HK-2 (cell line): ENCODE data around the gene TAF15.
A peak's percentile ranks its signal among the peaks of the same experiment; 100 is the strongest.

ENCODE experiments used
- DNase-seq: peaks from one replicate; pipeline ENCODE4 v3.0.0-alpha.2; 2018; ENCODE audit not compliant: unreplicated experiment

The TAF15 gene

GRCh38 chr17:35872196-35872980 is 63.1 kb downstream of the TAF15 start:
- DNase-seq, result no peak

GRCh38 chr17:35875072-35875799 is 66.0 kb downstream of the TAF15 start:
- DNase-seq, result no peak

- DNase-seq, result no peak
These were observed 66.5 kb downstream of the TAF15 start for GRCh38 chr17:35875800-35876139.

GRCh38 chr17:35876534-35876933 is 67.2 kb downstream of the TAF15 start:
- no peak for DNase-seq

- DNase-seq, result no peak
These were observed 68.2 kb downstream of the TAF15 start for GRCh38 chr17:35877345-35878029.

GRCh38 chr17:35878361-35878760 is 69.1 kb downstream of the TAF15 start:
- DNase-seq, result no peak

GRCh38 chr17:35879773-35880654 is 70.7 kb downstream of the TAF15 start, which contains the start of gene CCL5:
CCL5 (minus strand) TSS chr17:35880360.
- DNase-seq, result no peak

- no peak for DNase-seq
These were observed 80.0 kb downstream of the TAF15 start for GRCh38 chr17:35889241-35889640.

GRCh38 chr17:35889818-35890773 is 80.8 kb downstream of the TAF15 start:
- DNase-seq, result no peak

GRCh38 chr17:35890774-35891155 is 81.5 kb downstream of the TAF15 start:
- DNase-seq, result no peak

- no peak for DNase-seq
These were observed 82.0 kb downstream of the TAF15 start for GRCh38 chr17:35891269-35891668.

GRCh38 chr17:35892091-35893035 is 83.1 kb downstream of the TAF15 start:
- peak; percentile 35 for DNase-seq

- no peak for DNase-seq
These were observed 84.5 kb downstream of the TAF15 start for GRCh38 chr17:35893751-35894150.

- DNase-seq, result no peak
These were observed 84.9 kb downstream of the TAF15 start for GRCh38 chr17:35894206-35894605.

- no peak for DNase-seq
These were observed 86.6 kb downstream of the TAF15 start for GRCh38 chr17:35895636-35896587.
